ENCODE results near the gene ZNF354C. TPM values are rescaled to one million over a fixed set of nuclear protein-coding genes. Genes with fewer than 3 reads are reported as not detected.

Gene ZNF354C
- total RNA-seq, 2 donors from 2014 or later, result 2.4 to 2.7 TPM

GRCh38 chr5:179131321-179131835, 71.2 kb downstream of the ZNF354C start:
- H3K36me3 ChIP-seq, result no peaks in the 10 kb centered on the region
- H3K27me3 ChIP-seq, result no peaks in the 10 kb centered on the region
- no peak overlapping the region for H3K27ac ChIP-seq
- DNase-seq (ENCODE audit: low spot score), result no peak
- no peaks in the 10 kb centered on the region for H3K4me1 ChIP-seq
- TF ChIP-seq CTCF (IDR thresholded peaks at IDR 0.05), result no peak
- no peaks in the 10 kb centered on the region for H3K9me3 ChIP-seq
- H3K4me3 ChIP-seq, result no peak overlapping the region

GRCh38 chr5:179131886-179132585, 71.9 kb downstream of the ZNF354C start:
- Histone ChIP-seq H3K9me3 (no peaks in the 10 kb centered on the region), H3K4me3 (no peak overlapping the region), H3K27me3 (no peaks in the 10 kb centered on the region), H3K4me1 (no peaks in the 10 kb centered on the region), H3K36me3 (no peaks in the 10 kb centered on the region), H3K27ac (no peak overlapping the region)
- no peak for TF ChIP-seq CTCF (IDR thresholded peaks at IDR 0.05)
- DNase-seq (ENCODE audit: low spot score), result no peak

GRCh38 chr5:179132586-179133355, 72.6 kb downstream of the ZNF354C start:
- Histone ChIP-seq H3K27ac (no peak overlapping the region), H3K4me3 (no peak overlapping the region), H3K27me3 (no peaks in the 10 kb centered on the region), H3K36me3 (no peaks in the 10 kb centered on the region), H3K4me1 (no peaks in the 10 kb centered on the region), H3K9me3 (no peaks in the 10 kb centered on the region)
- no peak for DNase-seq (ENCODE audit: low spot score)
- no peak for TF ChIP-seq CTCF (IDR thresholded peaks at IDR 0.05)

Other genes with a start within 250 kb of the ZNF354C start
- 1 to 10 TPM; 4.6 to 8.2 TPM for gene ZNF354B, start 200.4 kb upstream of the ZNF354C start, total RNA-seq
- 1 to 10 TPM in 1 of 2 donors, under 1 TPM in 1; 0.43 to 2.0 TPM for gene ZFP2, start 164.5 kb upstream of the ZNF354C start, total RNA-seq
- 1 to 10 TPM; 2.5 to 2.6 TPM for gene ZNF454, start 119.2 kb upstream of the ZNF354C start, total RNA-seq
- gene GRM6, start 65.1 kb upstream of the ZNF354C start, total RNA-seq, result not detected
- gene ZNF879, start 36.6 kb upstream of the ZNF354C start, total RNA-seq, result 1 to 10 TPM; 2.6 to 6.9 TPM

Data from right atrium auricular region (tissue), 2 donors.